CD14-positive monocyte (primary cell): ENCODE measurements around the gene SSTR1. TPM values are rescaled to one million over a fixed set of nuclear protein-coding genes. Genes with fewer than 3 reads are reported as not detected.

Source experiments
- DNase-seq, 3 donors: peaks; one replicate each; pipeline ENCODE4 v3.0.0-alpha.2; 2011 to 2022
- H2AFZ ChIP-seq: 2 replicates; pipeline ENCODE4 v1.6.0; 2012; ENCODE audit warnings: mild to moderate bottlenecking, low read depth, low read length, inconsistent platforms; ENCODE audit not compliant: insufficient read depth, poor library complexity, severe bottlenecking
- H3K27ac ChIP-seq, 2 donors: 1 replicate in 1 of 2; 2 replicates in 1 of 2; pipeline ENCODE4 v1.5.1; 2012 to 2013; ENCODE audit warnings: low read length in 2 of 2, control low read depth in 1 of 2, inconsistent platforms in 1 of 2, low read depth in 1 of 2, mild to moderate bottlenecking in 1 of 2
- H3K27me3 ChIP-seq, 2 donors: one replicate each; pipeline versions ENCODE4 v1.6.0 to v1.6.1; 2011 to 2013; ENCODE audit warnings: low read length in 2 of 2; ENCODE audit not compliant: control insufficient read depth in 2 of 2, insufficient read depth in 2 of 2
- H3K36me3 ChIP-seq, 2 donors: replicated peaks in 1 of 2; 1 replicate in 1 of 2; 2 replicates in 1 of 2; pipeline versions ENCODE4 v1.5.1 to v1.6.1; 2012 to 2013; ENCODE audit warnings: low read length in 2 of 2, control low read depth in 1 of 2, inconsistent platforms in 1 of 2, mild to moderate bottlenecking in 1 of 2; ENCODE audit not compliant: insufficient read depth in 2 of 2, control insufficient read depth in 1 of 2
- H3K4me1 ChIP-seq, 2 donors: 1 replicate in 1 of 2; 2 replicates in 1 of 2; pipeline versions ENCODE4 v1.5.1 to v1.6.1; 2012 to 2013; ENCODE audit warnings: low read length in 2 of 2, control low read depth in 1 of 2, inconsistent platforms in 1 of 2, mild to moderate bottlenecking in 1 of 2, moderate library complexity in 1 of 2; ENCODE audit not compliant: insufficient read depth in 2 of 2, control insufficient read depth in 1 of 2
- H3K4me2 ChIP-seq: replicated peaks from 2 replicates; pipeline ENCODE3; 2012; ENCODE audit warnings: low read length, moderate library complexity, mild to moderate bottlenecking; ENCODE audit not compliant: poor library complexity, severe bottlenecking; ENCODE audit errors: extremely low read depth
- H3K4me3 ChIP-seq, 3 experiments: fragments of 200-600 bp in 1 of 3; sonication (generic) in 1 of 3; replicated peaks in 1 of 3; 1 replicate in 2 of 3; 2 replicates in 1 of 3; pipeline ENCODE4 v1.5.1; 2011 to 2013; ENCODE audit warnings: low read length in 3 of 3, mild to moderate bottlenecking in 3 of 3, control low read depth in 2 of 3, low read depth in 2 of 3, inconsistent platforms in 1 of 3, moderate library complexity in 1 of 3
- H3K79me2 ChIP-seq: 2 replicates; pipeline ENCODE4 v1.6.0; 2012; ENCODE audit warnings: mild to moderate bottlenecking, control low read depth, inconsistent platforms, low read length, moderate library complexity; ENCODE audit not compliant: insufficient read depth
- H3K9ac ChIP-seq: 2 replicates; pipeline ENCODE4 v1.6.0; 2017; ENCODE audit warnings: low read length, mild to moderate bottlenecking; ENCODE audit not compliant: insufficient read depth, poor library complexity, severe bottlenecking
- H3K9me3 ChIP-seq, 2 donors: replicated peaks in 1 of 2; 1 replicate in 1 of 2; 2 replicates in 1 of 2; pipeline versions ENCODE4 v1.5.1 to v1.6.1; 2012 to 2013; ENCODE audit warnings: low read length in 2 of 2, control low read depth in 1 of 2; ENCODE audit not compliant: control insufficient read depth in 1 of 2, insufficient read depth in 1 of 2
- H4K20me1 ChIP-seq: 2 replicates; pipeline ENCODE4 v1.6.0; 2012; ENCODE audit warnings: mild to moderate bottlenecking, low read length, control low read depth, moderate library complexity; ENCODE audit not compliant: insufficient read depth
- H3K27ac Mint-ChIP-seq, 7 donors: one replicate each; pipeline ENCODE4 v1.8.0; 2020; ENCODE audit warnings: mild to moderate bottlenecking in 7 of 7, mixed read lengths in 7 of 7, moderate library complexity in 6 of 7, inconsistent platforms in 2 of 7
- H3K27me3 Mint-ChIP-seq, 3 donors: one replicate each; pipeline ENCODE4 v1.8.0; 2021 to 2022; ENCODE audit warnings: low read depth in 3 of 3, mild to moderate bottlenecking in 3 of 3, mixed read lengths in 3 of 3, moderate library complexity in 3 of 3, inconsistent platforms in 1 of 3
- H3K36me3 Mint-ChIP-seq, 2 donors: one replicate each; pipeline ENCODE4 v1.8.0; 2020; ENCODE audit warnings: mixed read lengths in 2 of 2, inconsistent platforms in 1 of 2, mild to moderate bottlenecking in 1 of 2
- H3K4me1 Mint-ChIP-seq: one replicate; pipeline ENCODE4 v1.8.0; 2020; ENCODE audit warnings: mild to moderate bottlenecking, mixed read lengths
- H3K4me3 Mint-ChIP-seq, 2 donors: one replicate each; pipeline ENCODE4 v1.8.0; 2020; ENCODE audit warnings: mild to moderate bottlenecking in 2 of 2, mixed read lengths in 2 of 2, moderate library complexity in 1 of 2
- H3K9me3 Mint-ChIP-seq, 7 donors: one replicate each; pipeline ENCODE4 v1.8.0; 2020 to 2022; ENCODE audit warnings: mixed read lengths in 7 of 7, mild to moderate bottlenecking in 6 of 7, moderate library complexity in 6 of 7, inconsistent platforms in 2 of 7
- CTCF ChIP-seq: fragments of 200-600 bp; IDR thresholded peaks from one replicate; pipeline ENCODE4 v1.8.0; 2022; ENCODE audit warnings: antibody characterized with exemption, mild to moderate bottlenecking
- WGBS: methylation state at CpG from one replicate; pipeline ENCODE4 v1.1.5; 2013; ENCODE audit warnings: missing lambda C conversion rate; ENCODE audit not compliant: insufficient coverage; 5-methylcytosine and 5-hydroxymethylcytosine counted together
- intact Hi-C, 2 donors: fragments of 100-400 bp; cut with micrococcal nuclease; formaldehyde crosslinking; loops; one replicate each; pipeline versions ENCODE4 v1.15.0 to v1.15.1; 2023
- polyA minus RNA-seq: library from RNA; depleted of rRNA, polyadenylated mRNA; stranded (reverse); fragments of >200 nt; gene quantifications from 2 replicates; pipeline ENCODE4 v1.2.3, GENCODE V29; 2012
- polyA plus RNA-seq, 3 donors: library from polyadenylated mRNA; depleted of rRNA in 1 of 3; unstranded in 2 of 3; stranded (reverse) in 1 of 3; fragments of 300-500 nt in 2 of 3; fragments of >200 nt in 1 of 3; fragmentation: Illumina TruSeq in 2 of 3; gene quantifications; 1 replicate in 2 of 3; 2 replicates in 1 of 3; pipeline ENCODE4 v1.2.3, GENCODE V29; 2012 to 2021
- total RNA-seq, 12 experiments: library from RNA in 1 of 12; stranded (reverse) in 1 of 12; fragments of 120-200 nt in 1 of 12; gene quantifications; one replicate each; pipeline ENCODE4 v1.2.4 and lab custom pipeline; 2013 to 2026; ENCODE audit warnings: mixed read lengths in 6 of 12, inconsistent platforms in 1 of 12

Gene SSTR1, protein sequence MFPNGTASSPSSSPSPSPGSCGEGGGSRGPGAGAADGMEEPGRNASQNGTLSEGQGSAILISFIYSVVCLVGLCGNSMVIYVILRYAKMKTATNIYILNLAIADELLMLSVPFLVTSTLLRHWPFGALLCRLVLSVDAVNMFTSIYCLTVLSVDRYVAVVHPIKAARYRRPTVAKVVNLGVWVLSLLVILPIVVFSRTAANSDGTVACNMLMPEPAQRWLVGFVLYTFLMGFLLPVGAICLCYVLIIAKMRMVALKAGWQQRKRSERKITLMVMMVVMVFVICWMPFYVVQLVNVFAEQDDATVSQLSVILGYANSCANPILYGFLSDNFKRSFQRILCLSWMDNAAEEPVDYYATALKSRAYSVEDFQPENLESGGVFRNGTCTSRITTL
- total RNA-seq (2013), result not detected
- polyA plus RNA-seq (not detected), polyA minus RNA-seq (not detected in 2 replicates), total RNA-seq (lab: John Stamatoyannopoulos, UW) (0 to 1.2 (median 0) reads per million in 11 experiments)

- no peak within 1 kb of the TSS for H3K27ac Mint-ChIP-seq
- H3K27ac ChIP-seq, result no peak within 1 kb of the TSS
- peaks cover 24 to 55% of the 10 kb centered on the region in 2 donors for H3K27me3 ChIP-seq
- no peaks in the 10 kb centered on the region for H3K79me2 ChIP-seq
- peaks cover 0 to 19% of the 10 kb centered on the region in 2 donors for H3K9me3 ChIP-seq
- peaks cover 49 to 59% (median 50%) of the 10 kb centered on the region in 3 donors for H3K27me3 Mint-ChIP-seq
- H3K4me3 ChIP-seq, result no peak within 1 kb of the TSS
- H4K20me1 ChIP-seq, result no peaks in the 10 kb centered on the region
- no peak within 1 kb of the TSS for H3K9ac ChIP-seq
- intact Hi-C loops, result no loop called here
- no peaks in the 10 kb centered on the region for H3K36me3 Mint-ChIP-seq
- H3K4me2 ChIP-seq, result no peak within 1 kb of the TSS
- WGBS, result 5% methylated on average over 47 of the region's 49 CpGs
- H3K4me1 ChIP-seq, result no peaks in the 10 kb centered on the region
- H3K36me3 ChIP-seq, result no peaks in the 10 kb centered on the region
- no peak for DNase-seq
- H3K9me3 Mint-ChIP-seq, result peaks cover 2 to 16% (median 11%) of the 10 kb centered on the region in 7 donors
- H2AFZ ChIP-seq, result no peak within 1 kb of the TSS
- TF ChIP-seq CTCF, result no peak
- peak within 1 kb of the TSS in 1 of 2 donors; percentile 79 for H3K4me3 Mint-ChIP-seq
- H3K4me1 Mint-ChIP-seq, result peaks cover 4% of the 10 kb centered on the region
Observed at GRCh38 chr14:38207736-38208617, at the start of gene SSTR1. Gene SSTR1, plus strand, starts transcription at chr14:38207904. Its CDS starts 1,486 bp downstream, at chr14:38209390.

DNA sequence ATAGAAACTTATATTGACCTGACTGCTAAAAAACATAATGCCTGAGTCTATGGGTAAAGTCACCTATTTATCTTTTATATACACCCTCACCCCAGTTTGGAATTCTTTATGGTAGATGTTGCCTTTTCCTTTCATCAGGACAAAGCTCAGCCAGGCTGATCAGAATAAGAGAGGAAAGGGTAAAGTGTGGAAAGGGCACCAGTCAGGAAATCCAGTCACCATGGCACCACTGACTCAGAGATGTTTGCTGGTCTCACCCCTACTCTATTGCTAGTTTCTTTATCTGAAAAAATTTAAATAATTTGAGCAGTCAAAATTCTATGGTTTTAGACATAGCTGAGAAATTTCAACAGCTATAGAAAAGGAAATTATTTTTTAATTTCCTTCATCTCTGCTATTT, 49.2 kb upstream of the SSTR1 start:
- Histone ChIP-seq H3K79me2 (no peaks in the 10 kb centered on the region), H4K20me1 (no peaks in the 10 kb centered on the region), H3K9me3 (no peaks in the 10 kb centered on the region), H3K4me1 (no peaks in the 10 kb centered on the region), H3K4me3 (no peak overlapping the region), H2AFZ (no peak overlapping the region), H3K9ac (no peak overlapping the region), H3K27me3 (no peaks in the 10 kb centered on the region), H3K4me2 (no peak overlapping the region), H3K36me3 (no peaks in the 10 kb centered on the region), H3K27ac (no peak overlapping the region)
- Mint-ChIP-seq H3K27me3 (no peaks in the 10 kb centered on the region), H3K36me3 (no peaks in the 10 kb centered on the region), H3K4me3 (no peak overlapping the region), H3K9me3 (peaks cover 0 to 3% (median 0%) of the 10 kb centered on the region in 7 donors), H3K27ac (no peak overlapping the region), H3K4me1 (no peaks in the 10 kb centered on the region)
- no peak for DNase-seq
- intact Hi-C loops, result no loop called here
- no peak for TF ChIP-seq CTCF
